Uterus (tissue), 4 donors: ENCODE results near the gene KCNQ5. TPM values are rescaled to one million over a fixed set of nuclear protein-coding genes. Genes with fewer than 3 reads are reported as not detected.

Experiments
- DNase-seq, 2 donors: peaks; one replicate each; pipeline ENCODE4 v3.0.0-alpha.2; 2019 to 2020
- H3K27ac ChIP-seq, 2 donors: fragments of 200-600 bp; sonication (generic); 1 replicate in 1 of 2; 2 replicates in 1 of 2; pipeline ENCODE4 v1.5.1; 2016 to 2018
- H3K27me3 ChIP-seq, 2 donors: fragments of 200-600 bp; sonication (generic); one replicate each; pipeline ENCODE4 v1.5.1; 2018 to 2019; ENCODE audit warnings: control low read depth in 1 of 2
- H3K36me3 ChIP-seq, 2 donors: fragments of 200-600 bp; sonication (generic); one replicate each; pipeline ENCODE4 v1.5.1; 2019; ENCODE audit warnings: control low read depth in 1 of 2
- H3K4me1 ChIP-seq, 2 donors: fragments of 200-600 bp; sonication (generic); one replicate each; pipeline ENCODE4 v1.5.1; 2018 to 2019; ENCODE audit warnings: control low read depth in 1 of 2
- H3K4me3 ChIP-seq, 2 donors: fragments of 200-600 bp; sonication (generic); 1 replicate in 1 of 2; 2 replicates in 1 of 2; pipeline ENCODE4 v1.5.1; 2018 to 2019; ENCODE audit warnings: mild to moderate bottlenecking in 1 of 2
- H3K9me3 ChIP-seq, 2 donors: fragments of 200-600 bp; sonication (generic); one replicate each; pipeline ENCODE4 v1.5.1; 2019; ENCODE audit warnings: control low read depth in 1 of 2
- POLR2A ChIP-seq, 2 donors: fragments of 450-650 bp; IDR thresholded peaks; one replicate each; pipeline ENCODE4 v1.6.1; 2016; ENCODE audit warnings: antibody characterized with exemption in 2 of 2, mild to moderate bottlenecking in 1 of 2, moderate library complexity in 1 of 2
- intact Hi-C: fragments of 100-400 bp; cut with DNase I; formaldehyde crosslinking; loops from one replicate; pipeline ENCODE4 v1.15.1; 2023; ENCODE audit warnings: low total_unique reads
- total RNA-seq, 4 donors: library from RNA; depleted of rRNA in 3 of 4; stranded (reverse); fragments of >200 nt in 3 of 4; gene quantifications; one replicate each; pipeline versions ENCODE4 v1.1.0 to v1.2.4, GENCODE V29; 2014 to 2023
- TF ChIP-seq, protein P1 (sequence below), 4 experiments: fragments of 200-600 bp in 2 of 4; fragments of 450-650 bp in 2 of 4; sonication (generic) in 2 of 4; IDR thresholded peaks; one replicate each; pipeline ENCODE4 v1.5.1; 2016 to 2019; ENCODE audit warnings: antibody characterized with exemption in 4 of 4, mild to moderate bottlenecking in 2 of 4, moderate library complexity in 1 of 4
- donor health status: DM: yes; HTN: yes; CAD: no.

Gene KCNQ5
- total RNA-seq, 4 donors from 2014 or later = 0.34 to 2.4 TPM; not detected in 2

DNA sequence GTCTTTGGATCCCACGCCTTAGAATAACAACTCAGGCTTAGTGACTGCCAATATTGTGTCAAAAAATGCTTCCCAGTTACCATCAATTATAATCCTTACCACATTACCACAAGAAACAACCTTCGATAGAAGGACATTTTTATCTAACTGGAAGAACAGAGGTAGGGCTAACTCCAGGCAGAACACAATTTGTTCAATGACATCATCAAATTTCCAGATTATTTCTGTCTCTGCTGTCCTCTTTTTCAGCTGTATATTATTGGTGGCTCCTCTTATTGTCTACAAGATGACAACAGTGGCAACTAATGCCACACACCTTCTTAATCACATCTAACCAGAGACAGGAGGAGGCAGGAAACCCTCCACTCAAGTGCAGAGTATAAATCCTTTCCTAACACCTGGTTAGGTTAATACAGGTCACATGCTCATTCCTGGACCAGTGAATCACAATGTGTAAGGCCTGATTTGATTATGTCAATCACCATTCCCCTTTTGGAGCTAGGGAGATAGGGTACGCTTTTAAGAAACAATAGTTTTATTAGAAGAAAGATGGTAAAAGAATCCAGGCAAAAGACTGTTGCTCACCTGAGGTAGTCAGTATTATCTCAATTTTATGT, 585.5 kb downstream of the KCNQ5 start:
- no peak overlapping the region for H3K4me3 ChIP-seq
- H3K36me3 ChIP-seq = no peaks in the 10 kb centered on the region
- intact Hi-C loops = no loop called here
- DNase-seq = no peak
- H3K27me3 ChIP-seq = no peaks in the 10 kb centered on the region
- TF ChIP-seq POLR2A (IDR thresholded peaks at IDR 0.05) = no peak
- TF ChIP-seq, protein P1, sequence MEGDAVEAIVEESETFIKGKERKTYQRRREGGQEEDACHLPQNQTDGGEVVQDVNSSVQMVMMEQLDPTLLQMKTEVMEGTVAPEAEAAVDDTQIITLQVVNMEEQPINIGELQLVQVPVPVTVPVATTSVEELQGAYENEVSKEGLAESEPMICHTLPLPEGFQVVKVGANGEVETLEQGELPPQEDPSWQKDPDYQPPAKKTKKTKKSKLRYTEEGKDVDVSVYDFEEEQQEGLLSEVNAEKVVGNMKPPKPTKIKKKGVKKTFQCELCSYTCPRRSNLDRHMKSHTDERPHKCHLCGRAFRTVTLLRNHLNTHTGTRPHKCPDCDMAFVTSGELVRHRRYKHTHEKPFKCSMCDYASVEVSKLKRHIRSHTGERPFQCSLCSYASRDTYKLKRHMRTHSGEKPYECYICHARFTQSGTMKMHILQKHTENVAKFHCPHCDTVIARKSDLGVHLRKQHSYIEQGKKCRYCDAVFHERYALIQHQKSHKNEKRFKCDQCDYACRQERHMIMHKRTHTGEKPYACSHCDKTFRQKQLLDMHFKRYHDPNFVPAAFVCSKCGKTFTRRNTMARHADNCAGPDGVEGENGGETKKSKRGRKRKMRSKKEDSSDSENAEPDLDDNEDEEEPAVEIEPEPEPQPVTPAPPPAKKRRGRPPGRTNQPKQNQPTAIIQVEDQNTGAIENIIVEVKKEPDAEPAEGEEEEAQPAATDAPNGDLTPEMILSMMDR (IDR thresholded peaks at IDR 0.05) = no peak
- H3K27ac ChIP-seq = no peak overlapping the region
- H3K9me3 ChIP-seq = no peaks in the 10 kb centered on the region
- H3K4me1 ChIP-seq = no peaks in the 10 kb centered on the region

DNA sequence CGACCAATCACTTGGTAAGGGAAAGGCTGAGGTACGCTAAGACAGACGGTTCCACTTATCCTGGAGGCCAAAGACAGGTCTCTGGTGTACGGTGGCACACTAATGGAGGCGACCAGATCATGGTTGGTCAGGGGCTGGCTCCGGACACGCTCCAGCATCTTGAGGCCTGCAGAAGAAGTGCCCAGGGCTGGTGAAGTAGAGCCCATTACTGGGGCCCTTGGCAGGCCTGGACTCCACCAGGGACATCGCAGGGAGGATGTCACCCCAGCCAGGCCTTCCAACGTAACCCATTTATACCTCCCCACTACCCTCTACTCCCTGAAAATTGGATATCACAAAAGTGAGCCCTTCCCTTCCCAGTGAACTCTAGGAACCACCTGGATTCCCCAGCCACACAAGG, 587.3 kb downstream of the KCNQ5 start:
- intact Hi-C loops = no loop called here
- Histone ChIP-seq H3K4me1 (no peaks in the 10 kb centered on the region), H3K9me3 (no peaks in the 10 kb centered on the region), H3K27ac (no peak overlapping the region), H3K36me3 (no peaks in the 10 kb centered on the region), H3K27me3 (no peaks in the 10 kb centered on the region), H3K4me3 (no peak overlapping the region)
- no peak for DNase-seq
- TF ChIP-seq, protein P1 (IDR thresholded peaks at IDR 0.05) = no peak

DNA sequence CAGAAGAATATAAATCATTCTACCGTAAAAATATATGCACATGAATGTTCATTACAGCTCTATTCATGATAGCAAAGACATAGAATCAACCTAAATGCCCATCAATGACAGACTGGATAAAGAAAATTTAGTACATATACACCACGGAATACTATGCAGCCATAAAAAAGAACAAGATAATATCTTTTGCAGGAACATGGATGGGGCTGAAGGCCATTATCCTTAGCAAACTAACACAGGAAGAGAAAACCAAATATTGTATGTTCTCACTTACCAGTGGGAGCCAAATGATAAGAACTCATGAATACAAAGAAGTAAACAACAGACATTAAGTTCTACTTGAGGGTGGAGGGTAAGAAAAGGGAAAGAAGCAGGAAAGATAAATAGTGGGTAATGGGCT, 595.0 kb downstream of the KCNQ5 start:
- no peak overlapping the region for H3K4me3 ChIP-seq
- no peak for DNase-seq
- no peak for TF ChIP-seq POLR2A (IDR thresholded peaks at IDR 0.05)
- TF ChIP-seq, protein P1 (IDR thresholded peaks at IDR 0.05) = no peak
- intact Hi-C loops = no loop called here
- no peaks in the 10 kb centered on the region for H3K9me3 ChIP-seq
- no peaks in the 10 kb centered on the region for H3K4me1 ChIP-seq
- no peaks in the 10 kb centered on the region for H3K36me3 ChIP-seq
- H3K27ac ChIP-seq = no peak overlapping the region
- H3K27me3 ChIP-seq = no peaks in the 10 kb centered on the region

DNA sequence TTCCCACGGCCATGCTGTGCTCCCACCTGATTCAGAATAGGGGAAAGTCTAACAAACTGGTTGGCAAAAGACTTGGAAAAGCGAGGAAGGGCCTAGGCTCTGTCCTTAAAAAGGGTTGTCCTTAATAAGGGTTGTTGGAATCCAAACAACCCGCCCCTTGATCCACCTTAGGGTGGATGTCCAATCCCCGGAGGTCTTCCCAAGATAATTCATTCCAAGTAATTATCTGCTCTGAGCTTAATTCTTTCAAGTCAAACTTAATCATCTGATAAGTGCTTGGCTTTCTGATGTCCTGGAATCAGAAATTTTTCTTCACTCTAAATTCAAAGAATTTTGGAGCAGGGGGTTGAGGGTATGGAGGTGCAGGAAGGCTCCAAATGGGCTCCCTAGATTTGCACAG, 603.5 kb downstream of the KCNQ5 start, which contains the start of gene KHDC1L:
Gene KHDC1L, minus strand, starts transcription at position 101 of the 400 bp plus-strand sequence. Its CDS starts 88 bp downstream, at position 13.
- no peak for DNase-seq
- Histone ChIP-seq H3K9me3 (no peaks in the 10 kb centered on the region), H3K4me1 (no peaks in the 10 kb centered on the region), H3K27me3 (no peaks in the 10 kb centered on the region), H3K36me3 (no peaks in the 10 kb centered on the region), H3K4me3 (no peak within 1 kb of the TSS), H3K27ac (no peak within 1 kb of the TSS)
- intact Hi-C loops = no loop called here
- no peak for TF ChIP-seq POLR2A (IDR thresholded peaks at IDR 0.05)
- TF ChIP-seq, protein P1 (IDR thresholded peaks at IDR 0.05) = no peak

DNA sequence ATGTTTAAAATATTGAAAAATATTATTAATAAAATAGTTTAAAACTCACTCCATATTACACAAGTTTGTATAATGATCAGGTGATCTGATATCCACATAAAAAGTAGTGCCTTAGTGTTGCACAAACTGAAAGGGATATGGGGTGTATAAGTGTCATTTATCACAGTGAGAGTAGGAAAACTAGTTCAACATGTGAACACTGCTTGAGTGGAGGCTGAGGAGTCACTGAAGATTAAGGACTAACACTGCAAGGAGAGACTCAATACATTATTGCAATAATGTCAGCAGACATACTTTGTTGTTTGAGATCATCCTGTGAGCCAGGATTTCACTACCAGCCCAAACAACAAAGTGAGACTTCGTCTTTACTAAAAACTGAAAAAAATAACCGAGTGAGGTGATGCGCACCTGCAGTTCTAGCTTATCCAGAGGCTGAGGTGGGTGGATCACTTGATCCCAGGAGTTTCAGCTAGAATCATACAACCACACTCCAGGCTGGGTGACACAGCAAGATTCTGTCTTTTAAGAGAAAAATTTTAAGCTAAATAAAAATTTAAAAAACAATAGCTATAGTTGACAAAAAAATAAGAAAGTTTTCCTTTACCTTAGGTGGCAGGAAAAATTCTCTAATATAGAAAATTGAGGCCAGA, 605.9 kb downstream of the KCNQ5 start:
- intact Hi-C loops = no loop called here
- TF ChIP-seq, protein P1 (IDR thresholded peaks at IDR 0.05) = no peak
- TF ChIP-seq POLR2A (IDR thresholded peaks at IDR 0.05) = no peak

More for the DNA sequence above, 605.9 kb downstream of the KCNQ5 start:
- H3K9me3 ChIP-seq = no peaks in the 10 kb centered on the region
- no peak overlapping the region for H3K4me3 ChIP-seq
- DNase-seq = no peak
- H3K36me3 ChIP-seq = no peaks in the 10 kb centered on the region
- no peaks in the 10 kb centered on the region for H3K4me1 ChIP-seq
- H3K27me3 ChIP-seq = no peaks in the 10 kb centered on the region
- H3K27ac ChIP-seq = no peak overlapping the region
